ENCODE data around the gene TRPV4. TPM values are rescaled to one million over a fixed set of nuclear protein-coding genes. Genes with fewer than 3 reads are reported as not detected.

Gene TRPV4
- polyA plus RNA-seq, 2 donors: 6.7 to 10.7 TPM

GRCh38 chr12:109734219-109735000 lies 98.8 kb downstream of the TRPV4 start:
- H3K36me3 ChIP-seq (ENCODE audit: control insufficient read depth in 2 of 2, insufficient read depth in 2 of 2, low read length in 1 of 2): no peaks in the 10 kb centered on the region
- H3K4me3 ChIP-seq (ENCODE audit: low read depth in 1 of 2, low read length in 2 of 2): no peak overlapping the region
- no peaks in the 10 kb centered on the region for H3K27me3 ChIP-seq (ENCODE audit: control insufficient read depth in 1 of 2, insufficient read depth in 2 of 2, low read length in 2 of 2)
- 32 to 41% methylated on average over 22 of the region's 22 CpGs for WGBS, 2 donors
- peaks cover 0 to 3% of the 10 kb centered on the region in 2 donors for H3K4me1 ChIP-seq (ENCODE audit: control insufficient read depth in 2 of 2, insufficient read depth in 2 of 2, low read length in 1 of 2)
- H3K9me3 ChIP-seq (ENCODE audit: control insufficient read depth in 2 of 2, insufficient read depth in 1 of 2, low read depth in 1 of 2, low read length in 1 of 2): peaks cover 0 to 3% of the 10 kb centered on the region in 2 donors
- no peak overlapping the region for H3K27ac ChIP-seq (ENCODE audit: low read depth in 2 of 2, low read length in 1 of 2)

Other genes with a start within 250 kb of the TRPV4 start
- gene FAM222A, start 119.6 kb downstream of the TRPV4 start, polyA plus RNA-seq: 1 to 10 TPM; 3.2 to 3.9 TPM
- gene GLTP, start 47.1 kb upstream of the TRPV4 start, polyA plus RNA-seq: 100 to 1,000 TPM; 270 to 383 TPM
- gene TCHP, start 66.9 kb upstream of the TRPV4 start, polyA plus RNA-seq: 10 to 100 TPM; 14.1 to 17.4 TPM
- 10 to 100 TPM in 1 of 2 donors, 1 to 10 TPM in 1; 7.4 to 10.6 TPM for gene GIT2, start 163.0 kb upstream of the TRPV4 start, polyA plus RNA-seq
- gene ANKRD13A, start 166.0 kb upstream of the TRPV4 start, polyA plus RNA-seq: 10 to 100 TPM; 20.0 to 25.4 TPM
- 1 to 10 TPM; 4.1 to 4.9 TPM for gene C12orf76, start 215.1 kb upstream of the TRPV4 start, polyA plus RNA-seq